Ascending aorta (tissue), 2 donors: ENCODE results near the gene LRP1-AS. TPM values are rescaled to one million over a fixed set of nuclear protein-coding genes. Genes with fewer than 3 reads are reported as not detected.

Experiments
- DNase-seq, 2 donors: peaks; one replicate each; pipeline ENCODE4 v3.0.0-alpha.2; 2019; ENCODE audit warnings: low spot score in 2 of 2
- H3K27ac ChIP-seq, 2 donors: fragments of 200-600 bp; sonication (generic); one replicate each; pipeline ENCODE4 v1.5.1; 2016 to 2017; ENCODE audit warnings: mild to moderate bottlenecking in 1 of 2
- H3K27me3 ChIP-seq: fragments of 200-600 bp; sonication (generic); one replicate; pipeline ENCODE4 v1.5.1; 2017
- H3K36me3 ChIP-seq, 2 donors: fragments of 200-600 bp; sonication (generic); one replicate each; pipeline ENCODE4 v1.5.1; 2016
- H3K4me1 ChIP-seq, 2 donors: fragments of 200-600 bp; sonication (generic); one replicate each; pipeline ENCODE4 v1.5.1; 2016 to 2017; ENCODE audit warnings: mild to moderate bottlenecking in 1 of 2
- H3K4me3 ChIP-seq, 2 donors: fragments of 200-600 bp; sonication (generic); one replicate each; pipeline ENCODE4 v1.5.1; 2016 to 2017; ENCODE audit warnings: mild to moderate bottlenecking in 1 of 2
- H3K9me3 ChIP-seq, 2 donors: fragments of 200-600 bp; sonication (generic); one replicate each; pipeline ENCODE4 v1.5.1; 2016
- intact Hi-C: fragments of 100-400 bp; cut with DNase I; formaldehyde crosslinking; loops from one replicate; pipeline ENCODE4 v1.15.1; 2023
- total RNA-seq: library from RNA; depleted of rRNA; stranded (reverse); fragments of >200 nt; gene quantifications from one replicate; pipeline ENCODE4 v1.1.0, GENCODE V29; 2016
- TF ChIP-seq, protein P1 (sequence below), 3 experiments: fragments of 200-600 bp in 2 of 3; fragments of 450-650 bp in 1 of 3; sonication (generic) in 2 of 3; IDR thresholded peaks; one replicate each; pipeline ENCODE4 v1.5.1; 2016 to 2019; ENCODE audit warnings: antibody characterized with exemption in 3 of 3, mild to moderate bottlenecking in 1 of 3, moderate library complexity in 1 of 3

Gene LRP1-AS
- total RNA-seq, 1 donor from 2014 or later: not detected

DNA sequence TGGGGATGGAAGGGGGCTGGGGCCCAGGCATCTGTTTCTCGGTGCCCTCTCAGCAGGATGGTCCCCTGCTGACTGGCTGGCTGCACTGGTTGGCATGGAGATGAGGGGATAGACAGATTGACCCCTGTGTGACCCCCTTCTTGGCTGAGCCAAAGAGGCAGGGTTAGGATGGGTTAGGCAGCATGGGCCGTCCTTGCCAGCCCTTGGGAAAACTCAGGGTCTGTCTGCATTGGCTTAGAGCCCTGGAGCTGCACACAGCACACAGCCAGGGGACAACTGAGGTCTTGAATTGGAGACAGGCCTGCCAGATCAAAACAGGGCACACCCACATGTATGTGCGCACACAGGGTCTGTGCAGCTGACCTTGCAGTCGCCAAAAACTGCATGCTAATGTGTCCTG, 11.2 kb upstream of the LRP1-AS start:
- Histone ChIP-seq H3K9me3 (no peaks in the 10 kb centered on the region), H3K4me1 (peaks cover 6 to 12% of the 10 kb centered on the region in 2 donors), H3K27ac (peak overlapping the region; percentile 26 to 48), H3K27me3 (no peaks in the 10 kb centered on the region), H3K4me3 (no peak overlapping the region), H3K36me3 (peaks cover 92 to 98% of the 10 kb centered on the region in 2 donors)
- intact Hi-C loops: no loop called here
- no peak for DNase-seq
- TF ChIP-seq, protein P1, sequence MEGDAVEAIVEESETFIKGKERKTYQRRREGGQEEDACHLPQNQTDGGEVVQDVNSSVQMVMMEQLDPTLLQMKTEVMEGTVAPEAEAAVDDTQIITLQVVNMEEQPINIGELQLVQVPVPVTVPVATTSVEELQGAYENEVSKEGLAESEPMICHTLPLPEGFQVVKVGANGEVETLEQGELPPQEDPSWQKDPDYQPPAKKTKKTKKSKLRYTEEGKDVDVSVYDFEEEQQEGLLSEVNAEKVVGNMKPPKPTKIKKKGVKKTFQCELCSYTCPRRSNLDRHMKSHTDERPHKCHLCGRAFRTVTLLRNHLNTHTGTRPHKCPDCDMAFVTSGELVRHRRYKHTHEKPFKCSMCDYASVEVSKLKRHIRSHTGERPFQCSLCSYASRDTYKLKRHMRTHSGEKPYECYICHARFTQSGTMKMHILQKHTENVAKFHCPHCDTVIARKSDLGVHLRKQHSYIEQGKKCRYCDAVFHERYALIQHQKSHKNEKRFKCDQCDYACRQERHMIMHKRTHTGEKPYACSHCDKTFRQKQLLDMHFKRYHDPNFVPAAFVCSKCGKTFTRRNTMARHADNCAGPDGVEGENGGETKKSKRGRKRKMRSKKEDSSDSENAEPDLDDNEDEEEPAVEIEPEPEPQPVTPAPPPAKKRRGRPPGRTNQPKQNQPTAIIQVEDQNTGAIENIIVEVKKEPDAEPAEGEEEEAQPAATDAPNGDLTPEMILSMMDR (IDR thresholded peaks at IDR 0.05): no peak

DNA sequence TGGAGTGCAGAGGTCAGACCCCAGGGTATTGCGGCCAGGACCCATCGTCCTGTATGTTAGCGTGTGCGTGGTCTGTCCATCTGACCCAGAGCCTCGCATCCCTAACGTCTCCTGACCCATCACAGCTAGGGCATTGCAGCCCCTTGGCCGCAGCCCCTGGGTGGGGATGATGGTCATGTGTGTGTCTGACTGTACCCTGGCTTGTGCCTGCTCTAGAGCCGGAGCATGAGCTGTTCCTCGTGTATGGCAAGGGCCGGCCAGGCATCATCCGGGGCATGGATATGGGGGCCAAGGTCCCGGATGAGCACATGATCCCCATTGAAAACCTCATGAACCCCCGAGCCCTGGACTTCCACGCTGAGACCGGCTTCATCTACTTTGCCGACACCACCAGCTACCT, 10.8 kb upstream of the LRP1-AS start:
- Histone ChIP-seq H3K4me3 (no peak overlapping the region), H3K9me3 (no peaks in the 10 kb centered on the region), H3K36me3 (peaks cover 90 to 93% of the 10 kb centered on the region in 2 donors), H3K27ac (peak overlapping the region; percentile 26 to 48), H3K27me3 (no peaks in the 10 kb centered on the region), H3K4me1 (peaks cover 11 to 17% of the 10 kb centered on the region in 2 donors)
- intact Hi-C loops: no loop called here
- DNase-seq: no peak
- TF ChIP-seq, protein P1 (IDR thresholded peaks at IDR 0.05): no peak

DNA sequence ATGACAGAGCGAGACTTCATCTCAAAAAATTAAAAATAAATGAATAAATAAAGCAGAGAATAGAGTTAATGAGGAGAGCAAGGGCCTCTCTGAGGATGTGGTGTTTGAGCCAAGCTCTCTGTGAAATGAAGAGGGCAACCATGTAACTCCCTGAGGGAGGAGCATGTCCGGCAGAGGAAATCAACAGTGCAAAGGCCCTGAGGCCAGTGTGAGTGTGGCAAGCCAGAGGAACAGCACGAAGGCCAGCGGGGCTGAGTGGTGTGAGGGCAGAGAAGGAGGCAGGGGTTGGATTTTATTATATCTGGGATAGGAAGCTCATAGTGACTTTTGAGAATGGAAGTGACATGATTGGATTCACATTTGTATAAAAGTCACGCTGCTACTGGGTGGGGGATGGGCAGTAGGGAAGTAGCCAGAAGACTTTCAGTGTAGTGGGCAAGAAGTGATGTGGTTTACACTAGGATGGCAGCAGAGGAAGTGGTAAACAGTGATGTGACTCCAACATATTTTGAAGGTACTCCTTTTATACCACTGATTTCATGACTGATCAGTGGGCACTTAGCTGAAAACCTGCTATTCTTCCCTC, 10.3 kb upstream of the LRP1-AS start:
- TF ChIP-seq, protein P1 (IDR thresholded peaks at IDR 0.05): no peak
- H3K27me3 ChIP-seq: no peaks in the 10 kb centered on the region
- H3K36me3 ChIP-seq: peaks cover 85 to 88% of the 10 kb centered on the region in 2 donors
- intact Hi-C loops: no loop called here
- peak overlapping the region; percentile 26 to 48 for H3K27ac ChIP-seq
- H3K4me3 ChIP-seq: no peak overlapping the region
- peaks cover 13 to 22% of the 10 kb centered on the region in 2 donors for H3K4me1 ChIP-seq
- H3K9me3 ChIP-seq: no peaks in the 10 kb centered on the region
- DNase-seq: no peak

DNA sequence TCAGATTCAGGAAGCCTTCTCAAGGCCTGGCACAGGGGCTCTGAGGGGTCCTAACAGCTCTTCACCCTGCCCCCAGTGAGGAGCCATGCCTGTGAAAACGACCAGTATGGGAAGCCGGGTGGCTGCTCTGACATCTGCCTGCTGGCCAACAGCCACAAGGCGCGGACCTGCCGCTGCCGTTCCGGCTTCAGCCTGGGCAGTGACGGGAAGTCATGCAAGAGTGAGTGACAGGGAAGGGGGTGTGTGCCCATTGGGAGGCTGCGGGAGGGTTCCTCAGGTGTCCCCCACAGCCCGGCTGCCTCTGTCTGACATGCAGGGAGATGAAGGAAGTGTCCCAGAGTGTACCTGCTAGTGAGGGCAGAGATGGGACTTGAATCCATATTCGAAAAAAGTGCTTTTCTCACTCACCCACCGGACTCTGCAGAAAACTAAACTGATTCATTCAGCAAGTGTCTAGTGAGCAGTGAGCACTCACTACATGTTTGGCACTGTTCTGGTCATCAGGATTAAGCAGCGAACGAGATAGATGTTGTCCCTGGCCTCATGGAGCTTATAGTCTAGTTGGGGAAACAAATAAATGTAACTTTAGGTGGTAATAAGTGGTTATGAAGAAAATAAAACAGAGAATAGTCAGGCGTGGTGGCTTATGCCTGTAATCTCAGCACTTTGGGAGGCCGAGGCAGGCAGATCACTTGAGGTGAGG, 9.4 kb upstream of the LRP1-AS start:
- Histone ChIP-seq H3K27ac (peak overlapping the region; percentile 4 to 10), H3K4me1 (peaks cover 19 to 30% of the 10 kb centered on the region in 2 donors), H3K27me3 (no peaks in the 10 kb centered on the region), H3K4me3 (no peak overlapping the region), H3K9me3 (no peaks in the 10 kb centered on the region), H3K36me3 (peaks cover 76 to 79% of the 10 kb centered on the region in 2 donors)
- TF ChIP-seq, protein P1 (IDR thresholded peaks at IDR 0.05): no peak
- DNase-seq: no peak
- intact Hi-C loops: no loop called here

DNA sequence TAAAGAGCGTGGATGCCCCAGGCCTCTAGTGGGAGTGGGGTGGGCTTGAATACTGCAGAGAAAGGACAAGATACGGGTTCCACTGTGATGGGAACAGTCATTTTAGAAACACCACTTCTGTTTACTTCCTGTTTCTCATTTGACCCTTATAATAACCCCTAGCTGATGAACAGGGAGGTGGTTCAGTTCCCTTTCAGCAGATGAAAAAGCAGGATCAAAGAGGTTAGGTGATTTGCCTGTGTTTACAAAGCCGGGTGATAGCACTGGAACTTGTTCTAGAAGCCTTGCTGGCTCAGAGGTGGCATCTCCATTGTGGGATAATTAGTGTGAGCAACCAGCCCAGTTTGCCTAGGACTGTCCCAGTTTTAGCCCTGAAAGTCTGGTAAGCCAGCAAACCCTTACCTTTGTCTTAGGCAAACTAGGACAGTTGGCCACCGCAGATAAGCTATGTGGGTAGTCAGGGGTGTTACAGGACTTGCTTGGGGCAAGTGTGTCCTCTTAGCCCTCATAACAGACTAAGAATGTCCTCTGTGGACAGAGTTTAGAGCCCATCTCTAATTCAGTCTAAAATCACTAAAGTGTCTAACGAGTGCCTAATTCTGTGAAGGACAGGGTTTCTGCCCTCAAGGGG, 7.5 kb upstream of the LRP1-AS start:
- Histone ChIP-seq H3K4me3 (no peak overlapping the region), H3K4me1 (peaks cover 38 to 49% of the 10 kb centered on the region in 2 donors), H3K36me3 (peaks cover 57 to 64% of the 10 kb centered on the region in 2 donors), H3K27ac (peak overlapping the region; percentile 13 to 98), H3K27me3 (no peaks in the 10 kb centered on the region), H3K9me3 (no peaks in the 10 kb centered on the region)
- intact Hi-C loops: no loop called here
- no peak for DNase-seq
- TF ChIP-seq, protein P1 (IDR thresholded peaks at IDR 0.05): no peak
